Measurements from ENCODE around the gene ITPR1.

The ITPR1 gene

GRCh38 chr3:4806535-4807108, 313.5 kb downstream of the ITPR1 start:
- peak overlapping the region; percentile 34 for H3K27ac Mint-ChIP-seq
- no peak overlapping the region for H3K4me3 Mint-ChIP-seq
- H3K9me3 Mint-ChIP-seq (ENCODE audit: low read depth), result no peaks in the 10 kb centered on the region
- H3K36me3 Mint-ChIP-seq, result peaks cover 44% of the 10 kb centered on the region
- no peaks in the 10 kb centered on the region for H3K27me3 Mint-ChIP-seq
- H3K4me1 Mint-ChIP-seq (ENCODE audit: low read depth), result peaks cover 25% of the 10 kb centered on the region

GRCh38 chr3:4807381-4808280, 314.5 kb downstream of the ITPR1 start:
- H3K36me3 Mint-ChIP-seq, result peaks cover 40% of the 10 kb centered on the region
- peaks cover 23% of the 10 kb centered on the region for H3K4me1 Mint-ChIP-seq (ENCODE audit: low read depth)

GRCh38 chr3:4808637-4809036, 315.5 kb downstream of the ITPR1 start:
- Mint-ChIP-seq H3K27ac (no peak overlapping the region), H3K27me3 (no peaks in the 10 kb centered on the region), H3K4me3 (no peak overlapping the region), H3K9me3 (ENCODE audit: low read depth) (no peaks in the 10 kb centered on the region), H3K36me3 (peaks cover 35% of the 10 kb centered on the region), H3K4me1 (ENCODE audit: low read depth) (peaks cover 23% of the 10 kb centered on the region)

More at GRCh38 chr3:4807381-4808280, 314.5 kb downstream of the ITPR1 start:
- Mint-ChIP-seq H3K9me3 (ENCODE audit: low read depth) (no peaks in the 10 kb centered on the region), H3K4me3 (no peak overlapping the region), H3K27ac (peak overlapping the region; percentile 56), H3K27me3 (no peaks in the 10 kb centered on the region)

- Mint-ChIP-seq H3K9me3 (ENCODE audit: low read depth) (no peaks in the 10 kb centered on the region), H3K36me3 (peaks cover 36% of the 10 kb centered on the region), H3K27me3 (no peaks in the 10 kb centered on the region), H3K4me1 (ENCODE audit: low read depth) (peaks cover 12% of the 10 kb centered on the region), H3K27ac (peak overlapping the region; percentile 2), H3K4me3 (no peak overlapping the region)
Measured at GRCh38 chr3:4809922-4810321, 316.8 kb downstream of the ITPR1 start.

GRCh38 chr3:4812591-4812990, 319.4 kb downstream of the ITPR1 start:
- H3K27ac Mint-ChIP-seq, result peak overlapping the region; percentile 38
- no peak overlapping the region for H3K4me3 Mint-ChIP-seq
- no peaks in the 10 kb centered on the region for H3K4me1 Mint-ChIP-seq (ENCODE audit: low read depth)
- H3K9me3 Mint-ChIP-seq (ENCODE audit: low read depth), result no peaks in the 10 kb centered on the region
- H3K36me3 Mint-ChIP-seq, result peaks cover 42% of the 10 kb centered on the region
- no peaks in the 10 kb centered on the region for H3K27me3 Mint-ChIP-seq

- no peaks in the 10 kb centered on the region for H3K27me3 Mint-ChIP-seq
- no peaks in the 10 kb centered on the region for H3K4me1 Mint-ChIP-seq (ENCODE audit: low read depth)
- H3K27ac Mint-ChIP-seq, result peak overlapping the region; percentile 76
- H3K9me3 Mint-ChIP-seq (ENCODE audit: low read depth), result no peaks in the 10 kb centered on the region
- H3K4me3 Mint-ChIP-seq, result no peak overlapping the region
- peaks cover 40% of the 10 kb centered on the region for H3K36me3 Mint-ChIP-seq
Measured at GRCh38 chr3:4813909-4814304, 320.8 kb downstream of the ITPR1 start.

GRCh38 chr3:4814305-4814903, 321.3 kb downstream of the ITPR1 start:
- Mint-ChIP-seq H3K4me1 (ENCODE audit: low read depth) (peaks cover 2% of the 10 kb centered on the region), H3K9me3 (ENCODE audit: low read depth) (no peaks in the 10 kb centered on the region), H3K36me3 (peaks cover 41% of the 10 kb centered on the region), H3K27ac (no peak overlapping the region), H3K4me3 (no peak overlapping the region), H3K27me3 (no peaks in the 10 kb centered on the region)

GRCh38 chr3:4814904-4815574, 321.9 kb downstream of the ITPR1 start:
- Mint-ChIP-seq H3K9me3 (ENCODE audit: low read depth) (no peaks in the 10 kb centered on the region), H3K4me1 (ENCODE audit: low read depth) (peaks cover 8% of the 10 kb centered on the region), H3K27ac (peak overlapping the region; percentile 1), H3K4me3 (no peak overlapping the region), H3K36me3 (peaks cover 40% of the 10 kb centered on the region), H3K27me3 (no peaks in the 10 kb centered on the region)

- Mint-ChIP-seq H3K4me1 (ENCODE audit: low read depth) (peaks cover 21% of the 10 kb centered on the region), H3K36me3 (peaks cover 38% of the 10 kb centered on the region), H3K27me3 (no peaks in the 10 kb centered on the region), H3K4me3 (no peak overlapping the region), H3K9me3 (ENCODE audit: low read depth) (no peaks in the 10 kb centered on the region), H3K27ac (no peak overlapping the region)
Measured at GRCh38 chr3:4816306-4816705, 323.2 kb downstream of the ITPR1 start.

GRCh38 chr3:4816718-4817117, 323.6 kb downstream of the ITPR1 start:
- Mint-ChIP-seq H3K27me3 (no peaks in the 10 kb centered on the region), H3K27ac (peak overlapping the region; percentile 50)

GRCh38 chr3:4817128-4817527, 324.0 kb downstream of the ITPR1 start:
- Mint-ChIP-seq H3K27ac (peak overlapping the region; percentile 50), H3K9me3 (ENCODE audit: low read depth) (no peaks in the 10 kb centered on the region), H3K27me3 (no peaks in the 10 kb centered on the region), H3K4me1 (ENCODE audit: low read depth) (peaks cover 29% of the 10 kb centered on the region), H3K36me3 (peaks cover 36% of the 10 kb centered on the region), H3K4me3 (no peak overlapping the region)

More at GRCh38 chr3:4816718-4817117, 323.6 kb downstream of the ITPR1 start:
- Mint-ChIP-seq H3K4me3 (no peak overlapping the region), H3K9me3 (ENCODE audit: low read depth) (no peaks in the 10 kb centered on the region), H3K36me3 (peaks cover 37% of the 10 kb centered on the region), H3K4me1 (ENCODE audit: low read depth) (peaks cover 25% of the 10 kb centered on the region)

GRCh38 chr3:4818164-4818563, 325.0 kb downstream of the ITPR1 start:
- Mint-ChIP-seq H3K9me3 (ENCODE audit: low read depth) (no peaks in the 10 kb centered on the region), H3K27ac (peak overlapping the region; percentile 66), H3K4me1 (ENCODE audit: low read depth) (peaks cover 39% of the 10 kb centered on the region), H3K4me3 (no peak overlapping the region), H3K27me3 (no peaks in the 10 kb centered on the region), H3K36me3 (peaks cover 41% of the 10 kb centered on the region)

- Mint-ChIP-seq H3K27me3 (no peaks in the 10 kb centered on the region), H3K27ac (peak overlapping the region; percentile 97), H3K4me1 (ENCODE audit: low read depth) (peaks cover 49% of the 10 kb centered on the region), H3K9me3 (ENCODE audit: low read depth) (no peaks in the 10 kb centered on the region), H3K4me3 (peak overlapping the region; percentile 63), H3K36me3 (peaks cover 42% of the 10 kb centered on the region)
Measured at GRCh38 chr3:4818986-4819693, 326.0 kb downstream of the ITPR1 start.

- H3K27ac Mint-ChIP-seq, result peak overlapping the region; percentile 97
- H3K27me3 Mint-ChIP-seq, result no peaks in the 10 kb centered on the region
- peaks cover 42% of the 10 kb centered on the region for H3K36me3 Mint-ChIP-seq
- H3K4me1 Mint-ChIP-seq (ENCODE audit: low read depth), result peaks cover 55% of the 10 kb centered on the region
- peak overlapping the region; percentile 69 for H3K4me3 Mint-ChIP-seq
- H3K9me3 Mint-ChIP-seq (ENCODE audit: low read depth), result no peaks in the 10 kb centered on the region
Measured at GRCh38 chr3:4819746-4820145, 326.6 kb downstream of the ITPR1 start.
